ENCODE results near the gene PARD3.

PARD3 gene

DNA sequence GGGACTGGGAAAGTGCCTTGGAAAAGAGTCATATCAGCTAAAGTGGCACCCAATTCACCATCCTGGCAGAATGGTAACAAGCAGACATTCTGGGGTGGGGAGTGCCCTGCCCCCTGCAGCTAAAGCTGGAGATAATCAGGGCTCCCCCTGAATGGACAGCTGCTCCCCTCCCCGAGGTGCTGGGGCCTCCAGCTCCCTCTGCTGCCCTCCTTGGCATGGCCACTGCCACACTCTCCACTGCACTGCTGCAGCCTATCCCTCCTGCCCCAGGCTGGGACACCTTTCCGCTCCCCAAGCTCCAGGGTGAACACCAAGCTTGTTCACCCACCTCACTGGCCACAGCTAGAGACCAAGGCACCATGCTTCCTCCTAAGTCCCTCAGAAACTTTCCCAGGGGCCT lies 9.8 kb upstream of the PARD3 start:
- DNase-seq (ENCODE audit: low read depth) = no peak

DNA sequence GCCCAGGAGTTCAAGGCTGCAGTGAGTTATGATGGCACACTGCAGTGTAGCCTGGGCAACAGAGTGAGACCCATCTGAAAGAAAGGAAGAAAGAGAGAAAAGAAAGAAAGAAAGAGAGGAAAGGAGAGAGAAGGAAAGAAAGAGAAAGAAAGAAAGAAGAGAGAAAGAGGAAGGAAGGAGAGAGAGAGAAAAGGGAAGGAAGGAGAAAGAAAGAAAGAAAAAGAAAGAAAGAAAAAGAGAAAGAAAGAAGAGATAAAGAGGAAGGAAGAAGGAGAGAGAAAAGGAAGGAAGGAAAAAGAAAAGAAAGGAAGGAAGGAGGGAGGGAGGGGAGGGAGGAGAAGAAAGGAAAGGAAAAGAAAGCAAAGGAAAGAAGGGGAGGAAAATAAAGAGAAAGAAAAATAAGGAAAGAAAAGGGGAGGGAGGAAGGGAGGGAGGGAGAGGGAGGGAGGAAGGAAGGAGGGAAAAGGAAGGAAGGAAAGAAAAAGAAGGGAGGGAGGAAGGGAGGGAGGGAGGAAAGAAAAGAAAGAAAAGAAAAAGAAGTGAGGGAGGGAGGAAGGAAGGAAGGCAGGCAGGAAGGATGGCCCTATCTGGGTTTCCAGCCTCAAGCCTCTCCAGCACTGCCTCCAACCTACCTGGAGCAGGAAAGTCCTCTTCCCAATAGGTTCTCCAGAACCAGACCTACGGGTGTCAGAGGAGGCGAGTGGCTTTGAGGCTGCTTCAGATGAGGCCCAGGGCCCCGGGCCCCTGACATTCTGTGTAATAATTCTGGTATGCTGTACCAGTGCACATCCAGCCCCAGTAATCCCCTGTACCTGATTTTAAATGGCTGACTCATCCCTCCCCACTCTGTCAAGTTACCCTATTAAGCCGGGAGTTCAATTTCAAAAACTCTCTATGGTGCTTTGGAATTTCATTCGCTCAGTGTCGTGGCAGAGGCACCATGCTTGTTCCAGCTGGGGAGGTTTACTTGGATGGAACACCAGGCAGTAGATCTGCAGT lies 6.8 kb upstream of the PARD3 start:
- no peak for DNase-seq (ENCODE audit: low read depth)

DNA sequence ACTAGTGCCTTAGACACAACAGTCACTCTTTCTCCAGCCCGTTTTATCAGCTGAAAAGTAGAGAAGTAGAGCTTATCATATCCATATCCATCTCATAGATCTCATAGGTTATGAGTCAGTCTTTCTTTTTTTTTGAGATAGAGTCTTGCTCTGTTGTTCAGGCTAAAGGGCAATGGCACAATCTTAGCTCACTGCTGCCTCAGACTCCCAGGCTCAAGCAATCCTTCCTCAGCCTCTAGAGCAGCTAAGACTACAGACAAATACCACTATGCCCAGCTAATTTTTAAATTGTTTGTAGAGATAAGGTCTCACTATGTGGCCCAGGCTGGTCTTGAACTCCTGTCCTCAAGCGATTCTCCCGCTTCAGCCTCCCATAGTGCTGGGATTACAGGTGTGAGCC lies 2.5 kb upstream of the PARD3 start:
- no peak for DNase-seq (ENCODE audit: low read depth)

DNA sequence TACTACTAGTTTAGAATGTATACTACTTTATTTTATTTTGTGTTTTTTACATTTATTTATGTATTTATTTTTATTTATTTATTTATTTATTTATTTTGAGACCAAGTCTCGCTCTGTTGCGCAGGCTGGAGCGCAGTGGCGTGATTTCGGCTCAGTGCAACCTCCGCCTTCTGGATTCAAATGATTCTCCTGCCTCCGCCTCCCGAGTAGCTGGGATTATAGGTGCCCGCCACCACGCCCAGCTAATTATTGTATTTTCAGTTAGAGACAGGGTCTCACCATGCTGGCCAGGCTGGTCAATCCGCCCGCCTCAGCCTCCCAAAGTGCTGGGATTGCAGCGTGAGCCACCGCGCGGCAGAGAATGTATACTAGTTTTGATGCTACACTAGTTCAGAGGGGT lies 2.0 kb upstream of the PARD3 start:
- DNase-seq (ENCODE audit: low read depth) = no peak

DNA sequence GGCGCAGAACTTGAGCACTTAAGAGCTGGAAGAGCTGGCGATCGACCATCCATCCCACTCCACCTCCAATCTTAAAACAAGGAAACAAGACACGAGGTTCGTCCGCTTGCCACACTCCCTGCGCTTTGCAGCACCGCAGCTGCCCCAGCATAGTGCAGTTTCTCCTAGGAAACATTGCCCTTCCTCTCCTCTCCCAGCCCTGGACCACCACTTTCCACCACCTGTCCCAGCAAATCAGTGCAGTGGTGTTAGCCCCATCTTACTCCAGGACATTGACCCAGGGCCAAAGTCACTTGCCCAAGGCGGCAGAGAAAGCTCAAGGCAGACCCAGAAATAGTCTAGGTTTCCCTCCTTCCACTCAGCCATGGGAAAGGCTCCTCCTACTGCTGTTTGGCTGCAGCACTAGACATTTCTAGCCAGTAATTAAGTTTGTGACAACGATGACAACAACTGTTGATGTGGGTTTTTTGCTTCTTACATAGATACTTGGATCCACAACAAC lies 1.5 kb upstream of the PARD3 start:
- DNase-seq (ENCODE audit: low read depth) = no peak

DNA sequence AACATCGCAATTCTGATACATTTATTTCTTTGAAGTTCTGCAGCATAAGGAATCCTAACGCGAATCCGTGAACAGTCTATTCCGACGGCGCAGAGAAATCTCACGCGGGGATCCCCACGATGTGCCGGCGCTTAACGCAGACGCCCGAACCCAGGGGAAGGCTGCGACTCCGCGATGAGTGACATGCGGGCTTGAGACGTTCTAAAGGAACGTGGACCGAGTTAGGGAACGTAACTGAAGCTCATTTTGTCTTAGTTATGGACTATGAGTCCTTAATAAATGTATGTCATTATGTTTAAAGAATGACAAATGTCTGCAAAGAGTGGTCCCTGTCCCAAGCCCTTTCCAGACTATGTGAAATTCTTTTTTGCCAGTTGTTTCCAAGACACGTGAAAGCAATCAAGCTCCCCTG lies 995 bp upstream of the PARD3 start:
- no peak for DNase-seq (ENCODE audit: low read depth)

DNA sequence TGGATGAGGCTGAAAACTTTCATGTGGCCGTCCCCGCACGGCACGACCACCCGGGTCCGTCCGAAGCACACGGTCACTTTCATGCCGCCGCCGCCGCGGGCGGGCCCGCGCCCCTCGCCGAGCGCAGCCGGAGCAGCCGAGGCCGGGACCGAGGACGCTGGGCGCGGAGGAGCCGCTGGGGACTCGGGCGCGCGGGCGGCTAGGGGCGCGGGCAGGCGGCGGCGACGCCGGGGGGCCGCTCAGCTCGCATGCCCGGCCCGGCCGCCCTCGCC lies 247 bp downstream of the PARD3 start:
- no peak for DNase-seq (ENCODE audit: low read depth)

DNA sequence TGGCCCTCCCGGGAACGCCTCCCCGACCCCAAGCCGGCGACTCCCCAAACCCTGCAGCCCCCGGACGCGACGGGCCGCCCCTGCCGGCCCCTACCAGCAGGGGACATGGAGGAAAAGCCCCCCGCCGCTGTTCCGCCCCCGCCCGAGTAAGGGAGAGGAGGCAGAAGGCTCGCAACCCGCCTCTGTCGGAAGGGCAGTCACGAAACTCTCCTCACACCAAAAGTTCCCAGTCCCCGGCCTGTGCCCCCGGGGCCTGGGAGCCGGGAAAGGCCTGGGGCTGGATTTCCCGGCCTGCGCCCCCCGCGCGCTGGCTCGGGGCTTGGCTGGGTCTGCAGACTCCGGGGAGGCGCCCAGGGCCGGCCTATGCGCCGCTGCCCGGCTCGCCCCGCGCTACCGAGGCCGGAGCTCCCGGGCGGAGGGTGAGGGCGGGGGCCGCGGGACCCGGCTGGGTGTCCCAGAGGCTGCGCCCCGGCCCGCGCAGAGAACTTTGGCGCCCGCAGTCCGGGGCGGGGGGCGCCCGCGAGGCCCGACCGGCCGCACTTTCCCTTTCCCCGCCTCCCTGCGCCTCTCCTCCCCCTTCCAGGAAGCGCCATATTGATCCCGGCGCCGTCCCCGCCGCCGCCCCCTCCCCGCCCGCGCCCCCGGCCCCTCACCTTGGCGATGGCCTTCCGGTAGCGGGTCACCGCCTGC lies 728 bp downstream of the PARD3 start:
- DNase-seq (ENCODE audit: low read depth) = no peak

DNA sequence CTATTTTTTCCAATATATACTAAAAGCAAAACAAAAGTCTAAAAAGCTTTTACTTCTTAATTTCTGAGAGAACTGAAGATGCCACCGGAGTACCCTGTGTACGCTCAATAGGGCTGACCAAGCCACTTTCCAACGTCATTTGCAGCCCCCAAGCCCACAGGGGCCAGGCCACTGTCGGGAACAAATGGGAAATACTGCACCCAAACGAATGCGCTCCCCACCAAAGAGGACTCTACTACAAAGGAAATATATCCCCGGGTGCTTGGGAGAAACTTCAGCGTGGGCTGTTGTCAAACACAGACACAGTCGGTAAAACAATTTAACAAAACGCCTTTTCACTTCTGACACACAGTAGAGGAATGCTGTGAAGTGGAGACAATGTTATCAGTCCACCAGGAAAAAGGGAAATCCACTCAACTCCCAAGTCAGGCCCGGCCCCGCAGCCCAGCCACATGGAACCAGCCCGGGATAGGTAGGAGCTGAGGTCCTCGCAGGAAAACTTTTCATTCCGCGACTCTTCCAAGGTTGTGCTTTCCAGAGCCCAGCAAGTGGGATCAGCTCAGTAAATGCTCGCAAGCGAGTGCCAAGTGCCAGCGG lies 1.4 kb downstream of the PARD3 start:
- no peak for DNase-seq (ENCODE audit: low read depth)

DNA sequence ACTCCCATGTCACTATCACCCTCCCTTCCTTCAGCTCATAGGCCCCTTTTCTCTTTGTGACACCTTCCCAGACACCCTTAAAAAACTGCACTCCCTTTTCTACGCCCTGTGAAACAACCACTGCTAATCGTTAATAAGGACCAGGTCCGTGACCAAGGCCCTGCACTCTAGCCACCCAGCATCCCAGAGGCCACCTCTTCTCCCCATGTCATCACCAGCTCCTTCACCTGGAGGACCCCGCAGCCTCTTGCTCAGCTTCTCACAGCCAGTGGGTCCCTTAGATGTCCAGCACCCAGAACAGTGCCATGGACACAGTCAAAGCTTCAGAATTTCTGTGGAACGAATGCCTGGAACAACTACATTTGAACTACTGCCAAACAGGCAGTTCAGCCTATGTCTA lies 2.3 kb downstream of the PARD3 start:
- DNase-seq (ENCODE audit: low read depth) = no peak

DNA sequence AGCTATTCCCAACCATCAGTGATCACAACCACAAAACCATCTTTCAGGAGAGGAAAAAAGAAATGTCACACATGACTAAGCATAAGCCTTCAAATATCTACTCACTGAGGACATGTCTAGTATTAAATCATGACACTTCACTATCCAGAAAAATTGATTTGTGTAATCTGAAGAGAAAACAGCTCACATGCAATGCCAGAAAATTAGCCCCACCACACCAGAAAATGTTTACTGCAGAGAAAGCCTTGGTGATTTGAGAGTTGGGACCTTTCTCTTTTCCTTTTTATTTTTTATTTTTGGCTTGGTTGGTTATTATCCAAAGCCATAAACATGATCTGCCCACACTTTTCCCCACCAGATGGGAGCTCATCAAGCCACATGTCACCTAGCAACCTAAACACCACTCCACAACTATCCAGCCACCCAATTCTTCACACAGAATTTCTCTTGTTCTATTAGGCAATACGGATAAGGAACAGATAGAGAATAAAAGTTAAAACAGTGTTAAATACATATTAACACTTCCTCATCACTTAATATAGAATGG lies 3.1 kb downstream of the PARD3 start:
- DNase-seq (ENCODE audit: low read depth) = no peak

DNA sequence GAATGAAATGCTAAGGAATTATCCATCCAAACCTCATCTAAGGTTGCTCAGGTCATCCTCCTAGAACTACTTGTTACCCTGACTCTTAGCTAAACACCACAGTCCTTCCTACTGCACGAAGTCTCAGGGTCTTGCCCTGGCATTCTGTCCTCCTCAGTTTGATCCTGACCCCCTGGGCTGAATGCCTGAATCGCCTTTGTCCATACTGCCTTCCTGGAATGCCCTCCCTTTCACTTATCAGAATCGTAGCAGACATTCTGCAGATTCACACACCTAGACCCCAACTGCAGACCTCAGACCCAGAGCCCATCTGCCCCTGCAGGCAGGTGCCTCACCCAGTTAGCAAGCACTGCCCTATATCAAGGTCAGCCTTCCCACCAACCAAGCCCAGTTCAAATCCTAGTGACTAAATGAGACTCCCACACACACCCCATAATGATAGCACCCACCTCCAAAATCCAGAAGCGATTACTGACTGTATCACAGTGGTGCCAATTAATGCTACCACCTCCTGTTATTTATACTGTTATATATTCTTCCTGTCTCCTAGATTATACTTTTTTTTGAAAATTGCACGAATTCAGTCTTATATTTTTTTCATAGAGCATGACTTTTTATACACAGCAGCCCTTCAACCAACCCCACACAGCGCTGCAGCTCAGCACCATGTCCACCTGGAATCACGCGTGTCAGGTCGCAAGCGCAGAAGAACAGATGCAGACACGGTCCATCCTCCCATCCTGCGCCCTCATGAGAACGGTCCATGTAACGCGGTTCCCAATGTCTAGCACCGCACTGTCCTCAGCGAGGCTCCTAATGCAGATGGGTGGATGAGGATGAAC lies 3.7 kb downstream of the PARD3 start:
- no peak for DNase-seq (ENCODE audit: low read depth)

DNA sequence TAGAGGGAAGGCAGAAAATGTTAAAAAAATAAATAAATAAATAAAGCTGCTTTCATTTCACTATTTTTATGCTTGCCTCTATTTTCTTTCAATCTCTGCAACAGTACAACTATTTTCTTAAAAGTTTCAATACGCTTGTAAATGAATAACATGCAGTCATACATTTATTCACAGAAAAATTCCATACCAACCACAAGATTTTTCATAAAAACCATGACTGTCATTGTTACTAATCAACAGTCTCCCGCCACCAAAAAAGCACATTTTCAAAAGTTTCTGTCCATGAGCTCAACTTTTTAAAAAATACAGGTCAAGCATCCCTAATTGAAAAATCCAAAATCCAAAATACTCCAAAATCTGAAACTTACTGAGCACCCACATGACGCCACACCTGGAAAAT lies 5.3 kb downstream of the PARD3 start:
- DNase-seq (ENCODE audit: low read depth) = no peak

DNA sequence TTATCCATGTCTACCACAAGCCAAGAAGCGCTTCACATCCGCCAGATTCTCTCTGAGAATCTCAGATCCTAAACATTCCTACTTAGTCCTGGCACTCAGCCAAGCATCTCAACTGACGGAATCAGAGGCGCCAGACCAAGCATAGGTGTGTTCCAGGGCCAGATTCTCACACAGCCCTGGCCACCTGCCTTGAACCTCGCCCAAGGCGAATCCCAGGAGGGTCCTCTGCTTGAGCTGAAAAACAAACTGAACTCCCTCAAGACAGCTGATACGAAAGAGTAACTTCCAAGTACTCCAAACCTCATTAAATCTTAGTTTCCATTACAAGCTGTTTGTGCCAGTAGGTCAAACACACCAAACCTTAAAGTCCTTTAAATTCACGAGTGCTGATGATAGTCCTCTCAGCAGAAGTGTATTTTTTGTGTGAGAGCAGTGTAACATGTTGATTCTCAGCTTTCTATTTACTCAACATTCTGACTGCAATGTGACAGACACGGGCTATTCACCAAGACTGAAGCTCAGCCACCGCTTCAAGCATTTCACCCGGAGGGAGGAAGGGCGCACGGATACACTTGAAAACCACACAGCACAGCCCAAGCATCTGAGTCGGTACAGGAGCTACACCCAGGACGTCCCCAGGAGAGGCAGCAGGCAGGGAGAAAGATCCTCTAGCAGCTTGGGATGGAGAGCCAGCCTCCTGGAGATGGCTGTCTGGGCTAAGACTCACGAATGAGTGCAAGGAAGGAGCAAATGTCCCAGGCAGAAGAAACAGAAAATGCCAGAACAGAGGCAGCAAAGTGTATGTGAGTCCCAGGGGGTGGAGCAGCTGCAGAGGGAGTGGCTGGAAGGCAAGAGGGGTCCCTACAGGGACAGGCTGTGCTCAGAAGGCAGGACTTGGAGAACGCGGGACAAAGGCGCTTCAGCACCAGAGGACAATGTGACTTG lies 6.0 kb downstream of the PARD3 start:
- DNase-seq (ENCODE audit: low read depth) = no peak

DNA sequence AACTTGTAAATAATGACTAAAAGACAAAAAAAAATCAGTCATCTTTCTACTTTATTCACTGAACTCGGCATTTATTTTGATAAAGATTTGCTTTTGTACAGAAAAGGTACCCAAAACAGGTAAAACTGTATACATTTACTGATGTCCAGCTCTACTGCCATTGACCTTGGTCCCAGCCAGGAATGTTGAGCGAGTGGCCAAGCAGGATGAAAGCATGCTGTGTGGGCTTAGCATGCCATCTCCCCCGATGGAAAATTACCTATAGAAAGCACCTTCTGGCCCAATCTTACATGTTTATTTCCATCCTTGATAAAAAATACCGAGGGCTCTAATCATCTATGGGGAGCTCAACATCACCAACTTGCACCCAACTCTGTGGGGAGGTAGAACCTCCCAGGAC lies 6.8 kb downstream of the PARD3 start:
- no peak for DNase-seq (ENCODE audit: low read depth)

DNA sequence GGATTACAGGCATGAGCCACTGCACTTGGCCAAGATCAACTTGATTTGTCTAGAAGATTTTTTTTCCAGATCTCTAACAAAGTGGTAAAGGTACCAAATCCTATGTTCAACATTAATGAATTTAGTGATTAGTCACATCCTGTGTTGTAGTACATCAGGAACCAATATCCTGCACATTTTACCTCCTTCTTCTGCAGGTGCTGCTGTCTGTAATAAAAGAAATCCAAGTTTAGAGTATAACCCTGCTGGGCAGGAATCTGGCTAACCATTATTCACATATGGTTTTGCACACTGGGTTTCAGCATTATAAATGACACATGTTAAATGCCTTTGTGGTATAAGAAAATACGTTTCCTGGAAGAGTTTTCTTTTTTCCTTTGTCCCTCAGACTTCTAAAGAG lies 10.8 kb downstream of the PARD3 start:
- no peak for DNase-seq (ENCODE audit: low read depth)

DNA sequence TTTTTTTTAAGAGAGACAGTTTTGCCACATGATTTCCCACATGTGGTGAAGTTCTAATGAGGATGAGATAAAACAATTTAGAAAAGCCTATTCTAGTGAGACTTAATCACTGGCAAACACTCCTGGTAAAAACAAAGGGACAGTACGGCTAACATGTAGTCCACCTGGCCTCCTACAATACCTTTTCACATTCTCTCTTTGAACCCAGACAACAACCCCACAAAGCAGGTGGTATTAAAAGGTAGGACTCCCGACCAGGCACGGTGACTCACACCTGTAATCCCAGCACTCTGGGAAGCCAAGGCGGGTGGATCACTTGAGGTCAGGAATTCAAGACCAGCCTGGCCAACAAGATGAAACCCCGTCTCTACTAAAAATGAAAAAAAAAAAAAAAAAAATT lies 12.4 kb downstream of the PARD3 start:
- DNase-seq (ENCODE audit: low read depth) = no peak

DNA sequence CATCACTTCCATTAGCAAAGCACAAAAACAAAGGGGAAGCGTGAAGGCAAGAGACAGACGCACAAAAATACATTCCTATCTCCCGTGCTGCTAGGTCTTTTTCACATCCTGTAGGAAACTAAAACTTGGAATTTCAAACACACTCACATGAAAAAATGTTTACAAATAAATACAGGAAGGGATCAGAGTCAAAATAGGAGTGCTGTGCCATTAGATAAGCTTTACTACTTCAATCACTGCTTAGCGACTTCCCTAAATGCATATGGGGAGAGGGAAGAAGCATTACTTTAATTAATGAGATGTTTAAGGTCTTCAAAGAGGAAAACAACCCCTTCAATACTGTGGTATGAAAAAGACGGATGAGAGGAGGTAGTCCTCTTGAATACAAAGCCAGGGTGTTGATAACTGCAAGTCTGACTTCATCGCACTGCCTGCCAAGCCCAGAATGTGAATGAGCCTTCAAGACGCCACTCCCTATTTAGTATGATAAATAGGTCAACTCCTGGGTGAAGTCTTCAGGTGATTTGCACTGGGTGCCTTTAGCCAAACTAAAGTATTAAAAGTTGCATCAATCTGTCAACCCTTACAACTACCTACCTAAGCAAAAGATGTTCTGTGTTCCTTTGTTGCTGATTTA lies 13.9 kb downstream of the PARD3 start:
- DNase-seq (ENCODE audit: low read depth) = no peak

DNA sequence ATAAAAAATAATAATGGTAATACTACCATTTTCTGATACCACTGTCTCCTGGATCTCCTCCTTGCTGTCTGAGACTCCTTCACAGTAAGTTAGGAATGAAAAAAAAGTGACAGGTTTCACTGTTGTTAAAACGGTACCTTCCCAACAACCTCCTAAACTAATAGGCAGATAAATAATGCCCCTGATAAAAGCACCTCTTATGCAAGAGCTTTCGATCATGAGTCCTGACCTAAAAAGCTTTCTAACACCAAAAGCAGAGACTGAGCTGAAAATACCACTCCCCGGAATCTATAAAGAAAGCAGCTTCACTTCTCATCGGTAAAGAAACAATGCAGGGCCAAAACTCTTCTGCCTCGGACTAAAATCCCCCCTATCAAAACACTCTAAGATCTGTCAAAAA lies 14.5 kb downstream of the PARD3 start:
- DNase-seq (ENCODE audit: low read depth) = no peak

DNA sequence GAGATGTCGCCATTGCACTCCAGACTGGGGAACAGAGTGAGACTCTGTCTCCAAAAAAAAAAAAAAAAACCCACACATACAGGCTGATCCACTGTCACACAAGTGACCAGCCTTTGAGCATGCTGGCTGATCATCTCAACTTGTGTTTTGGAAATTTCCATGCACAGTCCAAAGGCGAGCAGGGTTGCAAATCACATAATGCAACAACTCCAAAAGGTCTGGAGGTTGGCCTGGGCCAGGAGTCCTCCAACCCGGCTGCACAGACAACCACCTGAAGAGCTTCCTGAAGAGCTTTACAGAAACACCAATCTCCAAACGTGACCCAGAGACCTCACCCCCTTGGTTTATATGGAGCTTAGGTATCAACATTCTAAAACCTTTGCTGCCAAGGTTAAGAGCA lies 16.4 kb downstream of the PARD3 start:
- DNase-seq (ENCODE audit: low read depth) = no peak
